ENCODE data around the gene ZNF668. TPM values are rescaled to one million over a fixed set of nuclear protein-coding genes. Genes with fewer than 3 reads are reported as not detected.

Gene ZNF668
- polyA plus RNA-seq, 1 of the 3 experiments (the other 2 are of a cell fraction): 13.6 TPM

Other genes starting within 250 kb of the ZNF668 start
- gene BCL7C, start 180.2 kb downstream of the ZNF668 start, polyA plus RNA-seq (2012; rRNA removed): 48.5 and 56.3 TPM in 2 replicates
- gene CTF1, start 177.6 kb downstream of the ZNF668 start, polyA plus RNA-seq (2012; rRNA removed): 35.9 and 45.7 TPM in 2 replicates
- 18.3 and 20.6 TPM in 2 replicates for gene FBXL19, start 150.7 kb downstream of the ZNF668 start, polyA plus RNA-seq (2012; rRNA removed)
- 29.0 and 31.8 TPM in 2 replicates for gene ORAI3, start 125.2 kb downstream of the ZNF668 start, polyA plus RNA-seq (2012; rRNA removed)
- 2.4 and 6.8 TPM in 2 replicates for gene SETD1A, start 116.5 kb downstream of the ZNF668 start, polyA plus RNA-seq (2012; rRNA removed)
- gene HSD3B7, start 89.0 kb downstream of the ZNF668 start, polyA plus RNA-seq (2012; rRNA removed): 12.2 and 12.9 TPM in 2 replicates
- 21.2 and 23.0 TPM in 2 replicates for gene STX1B, start 63.6 kb downstream of the ZNF668 start, polyA plus RNA-seq (2012; rRNA removed)
- gene STX4, start 40.7 kb downstream of the ZNF668 start, polyA plus RNA-seq (2012; rRNA removed): 117 TPM in 2 replicates
- gene ZNF646, start 182 bp upstream of the ZNF668 start, polyA plus RNA-seq (2012; rRNA removed): 2.7 and 3.4 TPM in 2 replicates
- gene PRSS53, start 14.7 kb upstream of the ZNF668 start, polyA plus RNA-seq (2012; rRNA removed): 3.1 and 4.9 TPM in 2 replicates
- gene VKORC1, start 20.6 kb upstream of the ZNF668 start, polyA plus RNA-seq (2012; rRNA removed): 419 and 434 TPM in 2 replicates
- gene BCKDK, start 34.1 kb upstream of the ZNF668 start, polyA plus RNA-seq (2012; rRNA removed): 57.9 and 73.2 TPM in 2 replicates
- 51.8 and 52.0 TPM in 2 replicates for gene KAT8, start 43.4 kb upstream of the ZNF668 start, polyA plus RNA-seq (2012; rRNA removed)
- gene PRSS8, start 61.5 kb upstream of the ZNF668 start, polyA plus RNA-seq (2012; rRNA removed): 0.05 and 0.07 TPM in 2 replicates
- 0.36 and 0.49 TPM in 2 replicates for gene PRSS36, start 75.8 kb upstream of the ZNF668 start, polyA plus RNA-seq (2012; rRNA removed)
- gene FUS, start 105.9 kb upstream of the ZNF668 start, polyA plus RNA-seq (2012; rRNA removed): 298 and 429 TPM in 2 replicates
- 0.28 and 0.42 TPM in 2 replicates for gene PYCARD, start 128.5 kb upstream of the ZNF668 start, polyA plus RNA-seq (2012; rRNA removed)
- gene TRIM72, start 139.9 kb upstream of the ZNF668 start, polyA plus RNA-seq (2012; rRNA removed): under 0.01 TPM in 1 of 2 replicates, not detected in the other
- gene PYDC1, start 142.9 kb upstream of the ZNF668 start, polyA plus RNA-seq (2012; rRNA removed): not detected in 2 replicates
- under 0.01 and 0.02 TPM in 2 replicates for gene ITGAM, start 185.7 kb upstream of the ZNF668 start, polyA plus RNA-seq (2012; rRNA removed)

Measured in SK-N-SH (cell line).